Keratinocyte (primary cell): Measurements from ENCODE around the gene KCNMA1.

Experiments used
- CTCF ChIP-seq, 3 experiments: IDR thresholded peaks in 1 of 3; conservative IDR thresholded peaks in 1 of 3; optimal IDR thresholded peaks in 1 of 3; 2 replicates in 2 of 3; 3 replicates in 1 of 3; pipeline versions ENCODE3 to v1.5.1; 2011; ENCODE audit warnings: low read length in 3 of 3, mild to moderate bottlenecking in 3 of 3, moderate library complexity in 2 of 3, control low read depth in 1 of 3, inconsistent platforms in 1 of 3; ENCODE audit not compliant: insufficient read depth in 2 of 3; ENCODE audit errors: extremely low read depth in 1 of 3
- EZH2 ChIP-seq: IDR thresholded peaks from one replicate; pipeline ENCODE4 v1.6.1; 2012; ENCODE audit warnings: inconsistent platforms, mild to moderate bottlenecking, low read length, moderate library complexity

- TF ChIP-seq CTCF (optimal IDR thresholded peaks at IDR 0.05 in 1 of 3, IDR thresholded peaks at IDR 0.05 in 1 of 3, conservative IDR thresholded peaks at IDR 0.05 in 1 of 3; ENCODE audit: extremely low read depth in 1 of 3, insufficient read depth in 2 of 3, low read length in 3 of 3) (no peak), EZH2 (no peak)
Measured at GRCh38 chr10:77301305-77301730, 336.3 kb downstream of the KCNMA1 start.
